ENCODE results near the gene FRAS1.
"Not testable (repeated sequence)": the region's sequence is repeated elsewhere in the genome, so short reads cannot be mapped to it uniquely, and the experiment has no call there.

Gene FRAS1

GRCh38 chr4:78057135-78057599 lies at the start of gene FRAS1:
FRAS1 (plus strand) TSS chr4:78057323; CDS start chr4:78058010, 687 bp downstream.
- peak; percentile 29 for DNase-seq

- not testable (repeated sequence) for DNase-seq
Measured at GRCh38 chr4:78011003-78011402, 46.1 kb upstream of the FRAS1 start.

- no peak for DNase-seq
Measured at GRCh38 chr4:78014889-78015886, 41.9 kb upstream of the FRAS1 start.

- DNase-seq: no peak
Measured at GRCh38 chr4:78018271-78019049, 38.7 kb upstream of the FRAS1 start.

- DNase-seq: no peak
Measured at GRCh38 chr4:78019414-78019813, 37.7 kb upstream of the FRAS1 start.

- no peak for DNase-seq
Measured at GRCh38 chr4:78020677-78021076, 36.4 kb upstream of the FRAS1 start.

GRCh38 chr4:78022517-78022916 lies 34.6 kb upstream of the FRAS1 start:
- DNase-seq: no peak

GRCh38 chr4:78024085-78024484 lies 33.0 kb upstream of the FRAS1 start:
- DNase-seq: no peak

GRCh38 chr4:78024576-78025091 lies 32.5 kb upstream of the FRAS1 start:
- DNase-seq: no peak

- DNase-seq: no peak
Measured at GRCh38 chr4:78031417-78031950, 25.6 kb upstream of the FRAS1 start.

- no peak for DNase-seq
Measured at GRCh38 chr4:78032446-78032845, 24.7 kb upstream of the FRAS1 start.

- no peak for DNase-seq
Measured at GRCh38 chr4:78032929-78033328, 24.2 kb upstream of the FRAS1 start.

GRCh38 chr4:78033861-78034260 lies 23.3 kb upstream of the FRAS1 start:
- DNase-seq: no peak

- no peak for DNase-seq
Measured at GRCh38 chr4:78038704-78039103, 18.4 kb upstream of the FRAS1 start.

GRCh38 chr4:78039678-78040077 lies 17.4 kb upstream of the FRAS1 start:
- DNase-seq: no peak

- no peak for DNase-seq
Measured at GRCh38 chr4:78040431-78040830, 16.7 kb upstream of the FRAS1 start.

- DNase-seq: no peak
Measured at GRCh38 chr4:78047366-78047765, 9.8 kb upstream of the FRAS1 start.

- DNase-seq: no peak
Measured at GRCh38 chr4:78056265-78057129, 626 bp upstream of the FRAS1 start.

GRCh38 chr4:78057600-78058550 lies 752 bp downstream of the FRAS1 start:
- peak; percentile 20 for DNase-seq

- DNase-seq: no peak
Measured at GRCh38 chr4:78058591-78059523, 1.7 kb downstream of the FRAS1 start.

Data from activated CD8-positive, alpha-beta memory T cell treated with anti-CD3 and anti-CD28 coated beads, Interleukin-2, amount 50 U/mL, for 4 hours (primary cell).